HPDE6-E6E7 (cell line): ENCODE data around the gene MEIG1.
A peak's percentile ranks its signal among the peaks of the same experiment; 100 is the strongest.
"Not testable (repeated sequence)": the region's sequence is repeated elsewhere in the genome, so short reads cannot be mapped to it uniquely, and the experiment has no call there.

Source experiments
- DNase-seq: peaks from one replicate; pipeline ENCODE4 v3.0.0; 2011; ENCODE audit warnings: missing footprints; ENCODE audit errors: extremely low spot score

Gene MEIG1

GRCh38 chr10:14954934-14955333 lies 4.3 kb upstream of the MEIG1 start:
- DNase-seq: no peak

DNA sequence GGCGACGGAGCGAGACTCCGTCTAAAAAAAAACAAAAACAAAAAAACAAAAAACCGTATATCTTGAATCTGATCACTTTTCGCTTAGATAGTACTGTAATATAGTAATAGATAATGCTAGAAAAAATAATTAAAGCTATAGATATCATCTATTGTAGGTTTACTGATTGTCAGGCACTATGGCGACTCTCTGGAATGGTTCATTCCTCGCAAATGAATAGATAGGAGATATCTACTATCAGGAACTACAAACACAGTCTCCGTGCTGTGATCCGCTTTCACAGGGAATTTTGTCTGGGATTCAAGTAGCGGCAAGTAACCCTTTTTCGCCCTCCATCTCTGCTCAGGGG lies 342 bp upstream of the MEIG1 start:
- no peak for DNase-seq

GRCh38 chr10:14967897-14968296 lies 8.7 kb downstream of the MEIG1 start:
- no peak for DNase-seq

- no peak for DNase-seq
Measured at GRCh38 chr10:14971867-14972448, 12.8 kb downstream of the MEIG1 start.

DNA sequence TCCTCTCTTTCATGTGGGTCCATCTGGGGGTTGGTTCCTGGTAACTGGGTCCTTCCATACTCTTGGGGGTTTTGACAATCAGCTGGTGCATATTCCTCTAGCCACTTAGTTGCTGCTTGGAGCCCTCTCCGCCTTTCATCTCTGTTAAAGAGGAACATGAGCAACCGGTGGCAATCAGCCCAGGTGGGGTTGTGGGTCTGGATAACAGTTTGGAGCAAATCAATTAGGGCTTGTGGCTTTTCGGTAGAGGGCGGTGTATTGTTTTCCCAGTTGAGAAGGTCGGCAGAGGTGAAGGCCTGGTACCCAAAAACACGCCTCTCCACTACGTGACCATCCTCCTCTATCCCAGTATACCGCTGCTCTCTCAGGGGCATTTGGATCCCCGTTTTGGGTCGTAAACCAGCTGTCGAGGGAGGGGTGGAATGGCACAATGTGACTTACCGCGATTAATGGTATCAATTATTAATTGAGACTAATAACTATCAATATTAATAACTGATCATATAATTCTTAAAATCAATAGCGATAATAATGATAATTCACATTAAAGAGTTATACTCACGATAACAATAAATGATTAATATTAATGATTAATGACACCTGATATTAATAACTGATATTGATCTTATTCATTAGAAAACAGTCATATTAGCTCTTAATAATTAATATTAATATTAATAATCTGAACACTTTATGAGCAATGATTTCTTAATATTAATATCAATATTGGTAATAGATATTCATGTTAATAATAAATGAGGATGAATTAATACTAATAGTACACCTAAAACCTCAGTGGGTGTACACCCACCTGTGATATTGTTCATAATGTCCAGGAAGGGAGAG lies 15.2 kb downstream of the MEIG1 start:
- DNase-seq: not testable (repeated sequence)

GRCh38 chr10:14975672-14976273 lies 16.6 kb downstream of the MEIG1 start:
- DNase-seq: no peak

DNA sequence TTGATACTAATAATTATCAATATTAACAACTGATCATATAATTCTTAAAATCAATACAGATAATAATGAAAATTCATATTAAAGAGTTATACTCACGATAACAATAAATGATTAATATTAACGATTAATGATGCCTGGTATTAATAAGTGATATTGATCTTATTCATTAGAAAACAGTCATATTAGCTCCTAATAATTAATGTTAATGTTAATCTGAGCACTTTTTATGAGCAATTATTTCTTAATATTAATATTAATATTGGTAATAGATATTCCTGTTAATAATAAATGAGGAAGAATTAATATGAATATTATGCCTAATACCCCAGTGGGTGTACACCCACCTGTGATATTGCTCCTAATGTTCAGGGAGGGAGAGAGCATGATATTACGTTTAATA lies 23.6 kb downstream of the MEIG1 start:
- DNase-seq: no peak

- DNase-seq: not testable (repeated sequence)
Measured at GRCh38 chr10:14989552-14989951, 30.4 kb downstream of the MEIG1 start.

DNA sequence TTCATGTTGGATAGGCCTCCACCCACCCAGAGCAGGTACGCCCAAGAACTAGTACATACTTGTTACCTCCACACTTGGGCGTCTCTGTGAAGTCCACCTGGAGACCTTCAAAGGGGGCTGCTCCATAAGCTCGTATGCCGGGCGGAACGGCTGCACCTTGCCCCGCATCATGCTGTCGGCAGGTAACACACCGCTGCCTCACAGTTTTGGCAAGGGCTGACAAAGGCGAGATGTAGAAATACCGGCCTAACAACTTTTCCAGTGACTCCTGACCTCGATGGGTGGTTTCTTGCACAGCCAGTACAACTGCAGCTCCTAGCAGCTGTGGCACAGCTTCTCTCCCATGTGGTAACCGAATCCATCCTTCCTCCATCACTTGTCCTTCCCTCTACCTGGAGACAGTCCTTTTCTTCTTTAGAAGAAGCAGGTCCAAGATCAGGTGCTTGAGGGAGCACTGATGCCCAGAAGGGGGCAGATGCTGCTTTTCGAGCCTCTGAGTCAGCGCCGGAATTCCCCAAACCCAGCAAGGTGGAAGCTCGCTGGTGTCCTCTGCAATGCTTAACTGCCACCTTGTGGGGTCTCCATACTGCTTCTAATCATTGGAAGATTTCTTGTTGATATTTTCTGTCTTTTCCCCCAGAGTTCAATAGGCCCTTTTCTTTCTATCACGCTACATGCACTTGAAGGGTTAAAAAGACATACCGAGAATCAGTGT lies 32.0 kb downstream of the MEIG1 start:
- DNase-seq: not testable (repeated sequence)

- not testable (repeated sequence) for DNase-seq
Measured at GRCh38 chr10:14992336-14992735, 33.1 kb downstream of the MEIG1 start.

- DNase-seq: not testable (repeated sequence)
Measured at GRCh38 chr10:14993500-14994455, 34.6 kb downstream of the MEIG1 start.

GRCh38 chr10:14995964-14996565 lies 36.9 kb downstream of the MEIG1 start:
- DNase-seq: no peak

DNA sequence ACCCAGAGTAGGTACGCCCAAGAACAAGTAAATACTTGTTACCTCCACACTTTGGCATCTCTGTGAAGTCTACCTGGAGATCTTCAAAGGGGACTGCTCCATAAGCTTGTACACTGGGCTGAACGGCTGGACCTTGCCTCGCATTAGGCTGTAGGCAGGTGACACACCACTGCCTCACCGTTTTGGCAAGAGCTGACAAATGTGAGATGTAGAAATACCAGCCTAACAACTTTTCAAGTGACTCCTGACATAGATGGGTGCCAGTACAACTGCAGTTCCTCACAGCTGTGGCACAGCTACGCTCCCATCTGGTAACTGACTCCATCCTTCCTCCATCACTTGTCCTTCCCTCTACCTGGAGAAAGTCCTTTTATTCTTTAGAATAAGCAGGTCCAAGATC lies 54.3 kb downstream of the MEIG1 start:
- peak; percentile 49 for DNase-seq

GRCh38 chr10:15015451-15015850 lies 56.3 kb downstream of the MEIG1 start:
- no peak for DNase-seq

- not testable (repeated sequence) for DNase-seq
Measured at GRCh38 chr10:15020966-15021365, 61.8 kb downstream of the MEIG1 start.
